ENCODE results near the gene PDCD1. TPM values are rescaled to one million over a fixed set of nuclear protein-coding genes. Genes with fewer than 3 reads are reported as not detected.

The PDCD1 gene
- total RNA-seq, 1 experiment from 2014 or later = 0.22 TPM

DNA sequence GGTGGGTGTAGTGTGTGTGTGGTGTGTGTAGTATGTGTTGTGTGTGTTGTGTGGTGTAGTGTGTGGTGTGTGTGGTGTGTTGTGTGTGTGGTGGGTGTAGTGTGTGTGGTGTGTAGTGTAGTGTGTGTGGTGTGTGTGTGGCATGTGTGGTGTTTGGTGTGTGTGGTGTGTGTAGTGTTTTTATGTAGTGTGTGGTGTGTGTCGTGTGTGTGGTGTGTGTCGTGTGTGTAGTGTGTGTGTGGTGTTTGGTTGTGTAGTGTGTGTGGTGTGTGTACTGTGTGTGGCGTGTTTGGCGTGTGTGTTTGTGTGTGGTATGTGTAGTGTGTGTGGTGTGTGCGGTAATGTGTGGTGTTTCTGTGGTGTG is 6.1 kb upstream of the PDCD1 start (continued):
- TF ChIP-seq, protein P1, sequence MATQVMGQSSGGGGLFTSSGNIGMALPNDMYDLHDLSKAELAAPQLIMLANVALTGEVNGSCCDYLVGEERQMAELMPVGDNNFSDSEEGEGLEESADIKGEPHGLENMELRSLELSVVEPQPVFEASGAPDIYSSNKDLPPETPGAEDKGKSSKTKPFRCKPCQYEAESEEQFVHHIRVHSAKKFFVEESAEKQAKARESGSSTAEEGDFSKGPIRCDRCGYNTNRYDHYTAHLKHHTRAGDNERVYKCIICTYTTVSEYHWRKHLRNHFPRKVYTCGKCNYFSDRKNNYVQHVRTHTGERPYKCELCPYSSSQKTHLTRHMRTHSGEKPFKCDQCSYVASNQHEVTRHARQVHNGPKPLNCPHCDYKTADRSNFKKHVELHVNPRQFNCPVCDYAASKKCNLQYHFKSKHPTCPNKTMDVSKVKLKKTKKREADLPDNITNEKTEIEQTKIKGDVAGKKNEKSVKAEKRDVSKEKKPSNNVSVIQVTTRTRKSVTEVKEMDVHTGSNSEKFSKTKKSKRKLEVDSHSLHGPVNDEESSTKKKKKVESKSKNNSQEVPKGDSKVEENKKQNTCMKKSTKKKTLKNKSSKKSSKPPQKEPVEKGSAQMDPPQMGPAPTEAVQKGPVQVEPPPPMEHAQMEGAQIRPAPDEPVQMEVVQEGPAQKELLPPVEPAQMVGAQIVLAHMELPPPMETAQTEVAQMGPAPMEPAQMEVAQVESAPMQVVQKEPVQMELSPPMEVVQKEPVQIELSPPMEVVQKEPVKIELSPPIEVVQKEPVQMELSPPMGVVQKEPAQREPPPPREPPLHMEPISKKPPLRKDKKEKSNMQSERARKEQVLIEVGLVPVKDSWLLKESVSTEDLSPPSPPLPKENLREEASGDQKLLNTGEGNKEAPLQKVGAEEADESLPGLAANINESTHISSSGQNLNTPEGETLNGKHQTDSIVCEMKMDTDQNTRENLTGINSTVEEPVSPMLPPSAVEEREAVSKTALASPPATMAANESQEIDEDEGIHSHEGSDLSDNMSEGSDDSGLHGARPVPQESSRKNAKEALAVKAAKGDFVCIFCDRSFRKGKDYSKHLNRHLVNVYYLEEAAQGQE (IDR thresholded peaks at IDR 0.05; ENCODE audit: low read depth) = no peak

DNA sequence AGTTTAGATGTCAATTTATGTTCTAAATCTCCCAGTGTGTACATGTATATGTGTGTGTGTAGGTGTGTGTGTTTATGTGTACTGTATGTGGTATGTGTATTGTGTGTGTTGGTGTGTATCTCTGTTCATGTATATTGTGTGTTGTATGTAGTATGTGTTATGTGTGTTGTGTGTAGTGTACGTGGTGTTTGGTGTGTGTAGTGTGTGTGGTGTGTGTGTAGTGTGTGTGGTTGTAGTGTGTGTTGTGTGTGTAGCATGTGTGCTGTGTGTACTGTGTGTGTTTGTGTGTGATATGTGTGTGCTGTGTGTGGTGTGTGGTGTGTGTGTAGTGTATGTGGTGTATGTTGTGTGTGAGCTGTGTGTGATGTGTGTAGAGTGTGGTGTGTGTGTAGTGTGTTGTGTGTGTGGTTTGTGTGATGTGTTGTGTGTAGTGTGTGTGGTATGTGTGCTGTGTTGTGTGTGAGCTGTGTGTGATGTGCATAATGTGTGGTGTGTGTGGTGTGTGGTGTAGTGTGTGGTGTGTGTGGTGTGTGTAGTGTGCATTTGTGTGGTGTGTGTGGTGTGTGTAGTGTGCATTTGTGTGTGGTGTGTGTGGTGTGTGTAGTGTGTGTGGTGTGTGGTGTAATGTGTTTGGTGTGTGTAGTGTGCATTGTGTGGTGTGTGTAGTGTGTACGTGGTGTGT is 5.6 kb upstream of the PDCD1 start:
- H2AFZ ChIP-seq (ENCODE audit: low read depth, low read length, poor library complexity, severe bottlenecking) = no peak overlapping the region
- TF ChIP-seq, protein P2, sequence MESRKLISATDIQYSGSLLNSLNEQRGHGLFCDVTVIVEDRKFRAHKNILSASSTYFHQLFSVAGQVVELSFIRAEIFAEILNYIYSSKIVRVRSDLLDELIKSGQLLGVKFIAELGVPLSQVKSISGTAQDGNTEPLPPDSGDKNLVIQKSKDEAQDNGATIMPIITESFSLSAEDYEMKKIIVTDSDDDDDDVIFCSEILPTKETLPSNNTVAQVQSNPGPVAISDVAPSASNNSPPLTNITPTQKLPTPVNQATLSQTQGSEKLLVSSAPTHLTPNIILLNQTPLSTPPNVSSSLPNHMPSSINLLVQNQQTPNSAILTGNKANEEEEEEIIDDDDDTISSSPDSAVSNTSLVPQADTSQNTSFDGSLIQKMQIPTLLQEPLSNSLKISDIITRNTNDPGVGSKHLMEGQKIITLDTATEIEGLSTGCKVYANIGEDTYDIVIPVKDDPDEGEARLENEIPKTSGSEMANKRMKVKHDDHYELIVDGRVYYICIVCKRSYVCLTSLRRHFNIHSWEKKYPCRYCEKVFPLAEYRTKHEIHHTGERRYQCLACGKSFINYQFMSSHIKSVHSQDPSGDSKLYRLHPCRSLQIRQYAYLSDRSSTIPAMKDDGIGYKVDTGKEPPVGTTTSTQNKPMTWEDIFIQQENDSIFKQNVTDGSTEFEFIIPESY (IDR thresholded peaks at IDR 0.05; ENCODE audit: extremely low read depth, insufficient replicate concordance, low read length) = no peak
- TF ChIP-seq CEBPB (IDR thresholded peaks at IDR 0.05; ENCODE audit: low read depth) (no peak), SIN3A (IDR thresholded peaks at IDR 0.05; ENCODE audit: low read depth) (no peak), ELF1 (IDR thresholded peaks at IDR 0.05; ENCODE audit: borderline replicate concordance, low read depth) (no peak), SP1 (IDR thresholded peaks at IDR 0.05; ENCODE audit: low read depth) (no peak), ZNF274 (IDR thresholded peaks at IDR 0.05; ENCODE audit: low read depth, low read length) (no peak)
- TF ChIP-seq, protein P1 (IDR thresholded peaks at IDR 0.05; ENCODE audit: low read depth) = no peak
- TF ChIP-seq, protein P3, sequence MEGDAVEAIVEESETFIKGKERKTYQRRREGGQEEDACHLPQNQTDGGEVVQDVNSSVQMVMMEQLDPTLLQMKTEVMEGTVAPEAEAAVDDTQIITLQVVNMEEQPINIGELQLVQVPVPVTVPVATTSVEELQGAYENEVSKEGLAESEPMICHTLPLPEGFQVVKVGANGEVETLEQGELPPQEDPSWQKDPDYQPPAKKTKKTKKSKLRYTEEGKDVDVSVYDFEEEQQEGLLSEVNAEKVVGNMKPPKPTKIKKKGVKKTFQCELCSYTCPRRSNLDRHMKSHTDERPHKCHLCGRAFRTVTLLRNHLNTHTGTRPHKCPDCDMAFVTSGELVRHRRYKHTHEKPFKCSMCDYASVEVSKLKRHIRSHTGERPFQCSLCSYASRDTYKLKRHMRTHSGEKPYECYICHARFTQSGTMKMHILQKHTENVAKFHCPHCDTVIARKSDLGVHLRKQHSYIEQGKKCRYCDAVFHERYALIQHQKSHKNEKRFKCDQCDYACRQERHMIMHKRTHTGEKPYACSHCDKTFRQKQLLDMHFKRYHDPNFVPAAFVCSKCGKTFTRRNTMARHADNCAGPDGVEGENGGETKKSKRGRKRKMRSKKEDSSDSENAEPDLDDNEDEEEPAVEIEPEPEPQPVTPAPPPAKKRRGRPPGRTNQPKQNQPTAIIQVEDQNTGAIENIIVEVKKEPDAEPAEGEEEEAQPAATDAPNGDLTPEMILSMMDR (IDR thresholded peaks at IDR 0.05 in 2 of 3, conservative IDR thresholded peaks at IDR 0.05 in 1 of 3; ENCODE audit: borderline replicate concordance in 1 of 3, insufficient read depth in 1 of 3, low read depth in 2 of 3, low read length in 2 of 3) = no peak
- H3K27ac ChIP-seq (ENCODE audit: low read depth, low read length) = no peak overlapping the region
- no peaks in the 10 kb centered on the region for H3K79me2 ChIP-seq (ENCODE audit: insufficient read depth, low read length)
- no TSS peak for BruUV-seq (replicated peaks)
- H3K4me1 ChIP-seq (ENCODE audit: control insufficient read depth in 1 of 2, insufficient read depth in 2 of 2, low read length in 2 of 2) = no peaks in the 10 kb centered on the region
- no peak overlapping the region for H3K4me2 ChIP-seq (ENCODE audit: low read length)
- H3K4me3 ChIP-seq (replicated peaks in 1 of 2; ENCODE audit: low read depth in 1 of 2, low read length in 2 of 2) = no peak overlapping the region
- ATAC-seq = no peak
- no peak for DNase-seq (ENCODE audit: low read depth, low spot score)
- H3K9me2 ChIP-seq (ENCODE audit: insufficient read depth) = no peaks in the 10 kb centered on the region
- H3K27me3 ChIP-seq (ENCODE audit: insufficient read depth, low read length) = no peaks in the 10 kb centered on the region
- no peak overlapping the region for H3K9ac ChIP-seq (ENCODE audit: low read length)
- RAD21 ChIA-PET (ENCODE audit: low non-redundant PET in 1 of 2, low total read pairs in 2 of 2, uncharacterized antibody in 2 of 2, unreplicated experiment in 2 of 2) = no interaction called here
- POLR2A ChIA-PET = no interaction called here
- H3K9me3 ChIP-seq (ENCODE audit: control insufficient read depth in 1 of 2, insufficient read depth in 1 of 2, low read depth in 1 of 2, low read length in 2 of 2) = peaks cover 0 to 9% of the 10 kb centered on the region in 2 experiments; a peak in 1 of 4 replicates
- CTCF ChIA-PET = no interaction called here
- no peaks in the 10 kb centered on the region for H4K20me1 ChIP-seq (ENCODE audit: insufficient read depth)
- intact Hi-C loops (cut with micrococcal nuclease) = no loop called here
- no peaks in the 10 kb centered on the region for H3K36me3 ChIP-seq (ENCODE audit: control insufficient read depth in 1 of 2, insufficient read depth in 2 of 2, low read length in 2 of 2)

Measured in HCT116 (cell line).